NCI-H187 (cell line): ENCODE measurements around the gene ZNF431.
"Not testable (repeated sequence)": the region's sequence is repeated elsewhere in the genome, so short reads cannot be mapped to it uniquely, and the experiment has no call there.

ENCODE experiments used
- DNase-seq, 2 experiments: peaks; one replicate each; lab custom pipeline; 2025; lab: John Stamatoyannopoulos, UW

ZNF431 gene

GRCh38 chr19:21141787-21142464 is at the start of gene ZNF431:
ZNF431 (plus strand) TSS chr19:21142040; CDS start chr19:21142184, 144 bp downstream.
- peak; percentile 48 to 71 for DNase-seq

- no peak for DNase-seq
Observed at GRCh38 chr19:21092109-21092508, 49.7 kb upstream of the ZNF431 start.

- no peak for DNase-seq
Observed at GRCh38 chr19:21094347-21095025, 47.4 kb upstream of the ZNF431 start.

GRCh38 chr19:21098291-21098690 is 43.5 kb upstream of the ZNF431 start:
- DNase-seq: no peak

- no peak for DNase-seq
Observed at GRCh38 chr19:21101521-21102242, 40.2 kb upstream of the ZNF431 start.

GRCh38 chr19:21109116-21109515 is 32.7 kb upstream of the ZNF431 start:
- DNase-seq: no peak

GRCh38 chr19:21110183-21110582 is 31.7 kb upstream of the ZNF431 start:
- no peak for DNase-seq

GRCh38 chr19:21115430-21115829 is 26.4 kb upstream of the ZNF431 start:
- no peak for DNase-seq

- no peak for DNase-seq
Observed at GRCh38 chr19:21117041-21117907, 24.6 kb upstream of the ZNF431 start.

- no peak for DNase-seq
Observed at GRCh38 chr19:21126078-21126477, 15.8 kb upstream of the ZNF431 start.

- no peak for DNase-seq
Observed at GRCh38 chr19:21127001-21127400, 14.8 kb upstream of the ZNF431 start.

- DNase-seq: no peak
Observed at GRCh38 chr19:21127898-21128297, 13.9 kb upstream of the ZNF431 start.

GRCh38 chr19:21128901-21129698 is 12.7 kb upstream of the ZNF431 start:
- DNase-seq: no peak

- DNase-seq: no peak
Observed at GRCh38 chr19:21130097-21130775, 11.6 kb upstream of the ZNF431 start.

- no peak for DNase-seq
Observed at GRCh38 chr19:21133633-21134032, 8.2 kb upstream of the ZNF431 start.

GRCh38 chr19:21134934-21135366 is 6.9 kb upstream of the ZNF431 start:
- DNase-seq: no peak

GRCh38 chr19:21135433-21135832 is 6.4 kb upstream of the ZNF431 start:
- no peak for DNase-seq

GRCh38 chr19:21138130-21138529 is 3.7 kb upstream of the ZNF431 start:
- DNase-seq: no peak

- not testable (repeated sequence) for DNase-seq
Observed at GRCh38 chr19:21141006-21141405, 834 bp upstream of the ZNF431 start.

- no peak for DNase-seq
Observed at GRCh38 chr19:21143428-21143827, 1.6 kb downstream of the ZNF431 start.

GRCh38 chr19:21143854-21144253 is 2.0 kb downstream of the ZNF431 start:
- DNase-seq: no peak
